ENCODE measurements around the gene PTPRF. TPM values are rescaled to one million over a fixed set of nuclear protein-coding genes. Genes with fewer than 3 reads are reported as not detected.
A peak's percentile ranks its signal among the peaks of the same experiment; 100 is the strongest.

Gene PTPRF
- total RNA-seq (2021), result 110 and 118 TPM in 2 replicates
- percentile 59 among the genes with signal in this experiment for Bru-seq, nascent RNA
- BruChase-seq, experiment 1, labeled RNA remaining after a 2-hour chase, result percentile 66 among the genes with signal in this experiment
- percentile 83 among the genes with signal in this experiment for BruChase-seq, experiment 2, labeled RNA remaining after a 6-hour chase
- long read RNA-seq, full-length matches to known transcripts, result 14 of 109 reads
- long read RNA-seq, partial matches to known transcripts, result 85 of 109 reads
- long read RNA-seq, other reads (novel, unspliced or antisense), result 10 of 109 reads

DNA sequence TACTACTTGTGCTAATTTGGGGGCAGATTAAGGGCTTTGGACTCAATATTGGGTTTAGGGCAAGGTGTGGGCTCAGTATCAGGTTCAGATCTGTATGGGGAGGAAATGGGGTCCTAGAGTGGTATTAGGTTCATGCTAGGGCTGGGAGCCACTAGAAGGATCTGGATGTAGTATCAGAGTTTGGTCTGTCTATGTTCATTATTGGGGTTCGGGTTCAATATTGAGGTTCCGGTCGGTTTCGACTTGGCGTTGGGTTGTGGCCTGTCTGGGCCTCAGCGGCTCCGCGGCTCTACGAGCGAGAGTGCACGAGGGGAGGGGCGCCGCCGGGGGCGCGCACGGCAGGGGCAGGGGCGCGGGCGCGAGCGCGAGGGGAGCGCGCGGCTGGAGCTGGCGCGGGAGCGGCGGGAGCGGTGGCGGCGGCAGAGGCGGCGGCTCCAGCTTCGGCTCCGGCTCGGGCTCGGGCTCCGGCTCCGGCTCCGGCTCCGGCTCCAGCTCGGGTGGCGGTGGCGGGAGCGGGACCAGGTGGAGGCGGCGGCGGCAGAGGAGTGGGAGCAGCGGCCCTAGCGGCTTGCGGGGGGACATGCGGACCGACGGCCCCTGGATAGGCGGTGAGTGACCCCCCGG is at the start of gene PTPRF:
Gene PTPRF, plus strand, starts transcription at position 401 of the 624 bp plus-strand sequence. CDS start 14,193 bp downstream, outside the sequence.
- ChIA-PET CTCF (interaction anchor here (1.3 to 1.8 kb wide), 2 partner anchors 404 to 518 kb away, joined by 5 to 8 read pairs; no protein-coding TSS in a partner anchor), POLR2A (ENCODE audit: low non-redundant PET) (interaction anchor here (0.6 kb wide), 1 partner anchor 231 kb away, joined by 4 read pairs; no protein-coding TSS in a partner anchor)
- no TSS peak for BruUV-seq (replicated peaks)
- peak within 1 kb of the TSS; percentile 63 for H3K4me3 ChIP-seq (ENCODE audit: low read depth, low read length, poor library complexity, severe bottlenecking)
- H3K27ac ChIP-seq (ENCODE audit: low read depth, low read length, poor library complexity, severe bottlenecking), result peak within 1 kb of the TSS; percentile 24
- DNase-seq (ENCODE audit: low spot score), result peak; percentile 80
- intact Hi-C loops (cut with micrococcal nuclease; ENCODE audit: unreplicated experiment), result no loop called here
- H3K4me1 ChIP-seq (ENCODE audit: insufficient read depth, low read length, poor library complexity, severe bottlenecking), result peaks cover 17% of the 10 kb centered on the region
- no peaks in the 10 kb centered on the region for H3K36me3 ChIP-seq (ENCODE audit: insufficient read depth, low read length, poor library complexity, severe bottlenecking)
- no peaks in the 10 kb centered on the region for H3K27me3 ChIP-seq (replicated peaks; ENCODE audit: insufficient read depth, low read depth, low read length, poor library complexity)
- TF ChIP-seq CTCF (conservative IDR thresholded peaks at IDR 0.05; ENCODE audit: low read depth, low read length), result no peak
- no peak for TF ChIP-seq EZH2 (IDR thresholded peaks at IDR 0.05; ENCODE audit: borderline replicate concordance, low read depth, low read length, poor library complexity, severe bottlenecking)
- H3K9me3 ChIP-seq (ENCODE audit: low read depth, low read length, poor library complexity, severe bottlenecking), result no peaks in the 10 kb centered on the region

DNA sequence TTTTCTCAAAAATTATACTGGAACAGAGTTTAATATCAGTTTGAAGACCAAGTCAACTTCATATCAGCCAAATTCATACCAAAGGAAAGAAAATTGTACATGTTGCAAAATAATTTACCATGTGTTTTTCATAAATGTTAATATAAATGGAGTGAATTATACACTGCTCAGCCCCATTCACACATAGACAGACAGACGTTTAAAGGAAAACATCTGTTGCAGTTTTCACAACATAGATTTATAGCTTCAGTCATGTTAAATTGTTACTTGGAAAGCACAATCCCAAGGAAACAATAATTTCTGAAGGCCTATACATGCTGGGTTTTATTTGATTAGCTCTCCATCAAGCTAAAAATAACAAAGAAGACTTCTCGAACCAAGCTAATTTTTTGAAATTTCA is 49.2 kb upstream of the PTPRF start:
- H3K27ac ChIP-seq (ENCODE audit: low read depth, low read length, poor library complexity, severe bottlenecking), result no peak overlapping the region
- CTCF ChIA-PET, result no interaction called here
- DNase-seq (ENCODE audit: low spot score), result no peak
- BruUV-seq (replicated peaks), result no TSS peak
- H3K27me3 ChIP-seq (replicated peaks; ENCODE audit: insufficient read depth, low read depth, low read length, poor library complexity), result no peaks in the 10 kb centered on the region
- H3K4me3 ChIP-seq (ENCODE audit: low read depth, low read length, poor library complexity, severe bottlenecking), result no peak overlapping the region
- intact Hi-C loops (cut with micrococcal nuclease; ENCODE audit: unreplicated experiment), result no loop called here
- POLR2A ChIA-PET (ENCODE audit: low non-redundant PET), result interaction anchor here (0.6 kb wide), 1 partner anchor 123 kb away, joined by 4 read pairs; the partner anchor contains the start of gene CDC20
- H3K9me3 ChIP-seq (ENCODE audit: low read depth, low read length, poor library complexity, severe bottlenecking), result no peaks in the 10 kb centered on the region
- no peaks in the 10 kb centered on the region for H3K36me3 ChIP-seq (ENCODE audit: insufficient read depth, low read length, poor library complexity, severe bottlenecking)
- TF ChIP-seq CTCF (conservative IDR thresholded peaks at IDR 0.05; ENCODE audit: low read depth, low read length) (no peak), EZH2 (IDR thresholded peaks at IDR 0.05; ENCODE audit: borderline replicate concordance, low read depth, low read length, poor library complexity, severe bottlenecking) (no peak)
- no peaks in the 10 kb centered on the region for H3K4me1 ChIP-seq (ENCODE audit: insufficient read depth, low read length, poor library complexity, severe bottlenecking)

GRCh38 chr1:43482215-43482614 is 48.5 kb upstream of the PTPRF start:
- TF ChIP-seq CTCF (conservative IDR thresholded peaks at IDR 0.05; ENCODE audit: low read depth, low read length), result no peak
- TF ChIP-seq EZH2 (IDR thresholded peaks at IDR 0.05; ENCODE audit: borderline replicate concordance, low read depth, low read length, poor library complexity, severe bottlenecking), result no peak
- ChIA-PET CTCF (no interaction called here), POLR2A (ENCODE audit: low non-redundant PET) (interaction anchor here (0.6 kb wide), 1 partner anchor 124 kb away, joined by 4 read pairs; the partner anchor contains the start of gene CDC20)
- H3K4me1 ChIP-seq (ENCODE audit: insufficient read depth, low read length, poor library complexity, severe bottlenecking), result no peaks in the 10 kb centered on the region
- no peaks in the 10 kb centered on the region for H3K27me3 ChIP-seq (replicated peaks; ENCODE audit: insufficient read depth, low read depth, low read length, poor library complexity)
- no peak overlapping the region for H3K4me3 ChIP-seq (ENCODE audit: low read depth, low read length, poor library complexity, severe bottlenecking)
- no peak for DNase-seq (ENCODE audit: low spot score)
- no peak overlapping the region for H3K27ac ChIP-seq (ENCODE audit: low read depth, low read length, poor library complexity, severe bottlenecking)
- H3K36me3 ChIP-seq (ENCODE audit: insufficient read depth, low read length, poor library complexity, severe bottlenecking), result no peaks in the 10 kb centered on the region
- no TSS peak for BruUV-seq (replicated peaks)
- intact Hi-C loops (cut with micrococcal nuclease; ENCODE audit: unreplicated experiment), result no loop called here
- no peaks in the 10 kb centered on the region for H3K9me3 ChIP-seq (ENCODE audit: low read depth, low read length, poor library complexity, severe bottlenecking)
